ENCODE results near the gene NPAS3. TPM values are rescaled to one million over a fixed set of nuclear protein-coding genes. Genes with fewer than 3 reads are reported as not detected.

NPAS3 gene
- total and polyA plus RNA-seq, 8 donors, result 0.23 to 2.8 (median 1.4) TPM

DNA sequence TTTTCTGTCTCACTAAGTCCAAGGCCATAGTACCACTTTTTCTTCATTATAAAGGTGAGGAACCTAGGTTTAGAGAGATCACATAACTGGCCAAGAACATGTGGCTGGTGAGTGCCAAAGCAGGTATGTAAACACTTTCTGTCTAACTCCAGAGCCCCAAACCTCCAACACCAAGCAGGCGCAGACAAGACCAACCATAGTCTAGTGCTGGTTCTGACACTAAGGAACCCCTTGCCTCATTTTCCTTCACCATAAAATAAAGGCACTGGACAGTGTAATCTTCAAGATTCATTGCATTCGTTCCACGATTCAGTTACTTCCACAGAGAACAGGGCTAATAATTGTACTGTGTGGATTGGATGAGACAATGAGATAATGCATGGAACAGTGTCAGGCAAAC lies 71.0 kb downstream of the NPAS3 start:
- no peaks in the 10 kb centered on the region for H3K36me3 ChIP-seq
- TF ChIP-seq, protein P1, sequence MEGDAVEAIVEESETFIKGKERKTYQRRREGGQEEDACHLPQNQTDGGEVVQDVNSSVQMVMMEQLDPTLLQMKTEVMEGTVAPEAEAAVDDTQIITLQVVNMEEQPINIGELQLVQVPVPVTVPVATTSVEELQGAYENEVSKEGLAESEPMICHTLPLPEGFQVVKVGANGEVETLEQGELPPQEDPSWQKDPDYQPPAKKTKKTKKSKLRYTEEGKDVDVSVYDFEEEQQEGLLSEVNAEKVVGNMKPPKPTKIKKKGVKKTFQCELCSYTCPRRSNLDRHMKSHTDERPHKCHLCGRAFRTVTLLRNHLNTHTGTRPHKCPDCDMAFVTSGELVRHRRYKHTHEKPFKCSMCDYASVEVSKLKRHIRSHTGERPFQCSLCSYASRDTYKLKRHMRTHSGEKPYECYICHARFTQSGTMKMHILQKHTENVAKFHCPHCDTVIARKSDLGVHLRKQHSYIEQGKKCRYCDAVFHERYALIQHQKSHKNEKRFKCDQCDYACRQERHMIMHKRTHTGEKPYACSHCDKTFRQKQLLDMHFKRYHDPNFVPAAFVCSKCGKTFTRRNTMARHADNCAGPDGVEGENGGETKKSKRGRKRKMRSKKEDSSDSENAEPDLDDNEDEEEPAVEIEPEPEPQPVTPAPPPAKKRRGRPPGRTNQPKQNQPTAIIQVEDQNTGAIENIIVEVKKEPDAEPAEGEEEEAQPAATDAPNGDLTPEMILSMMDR (IDR thresholded peaks at IDR 0.05), result no peak
- FAIRE-seq (no peak), ATAC-seq (no peak), DNase-seq (no peak)
- intact Hi-C loops (cut with DNase I), result no loop called here
- no peaks in the 10 kb centered on the region for H3K9me3 ChIP-seq
- 88% methylated on average over 3 of the region's 3 CpGs for WGBS, 2 donors
- H3K27ac ChIP-seq, result no peak overlapping the region
- H3K4me3 ChIP-seq, result no peak overlapping the region
- no peaks in the 10 kb centered on the region for H3K27me3 ChIP-seq
- H3K4me1 ChIP-seq, result no peaks in the 10 kb centered on the region

DNA sequence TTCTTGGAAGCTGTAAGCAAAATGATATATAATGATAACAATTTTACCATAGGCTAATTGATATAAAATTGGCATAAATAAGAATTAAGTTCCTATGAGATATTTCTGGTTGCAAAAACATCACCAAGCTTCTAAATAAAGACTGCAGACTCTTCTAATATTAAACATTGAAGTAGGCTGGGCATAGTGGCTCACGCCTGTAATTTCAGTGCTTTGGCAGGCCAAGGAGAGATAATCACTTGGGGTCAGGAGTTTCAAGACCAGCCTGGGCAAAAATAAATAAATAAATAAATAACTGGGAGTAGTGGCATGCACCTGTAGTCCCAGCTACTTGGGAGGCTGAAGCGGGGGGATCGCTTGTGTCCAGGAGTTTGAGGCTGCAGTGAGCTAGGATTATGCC lies 71.8 kb downstream of the NPAS3 start:
- Histone ChIP-seq H3K27me3 (no peaks in the 10 kb centered on the region), H3K27ac (no peak overlapping the region), H3K36me3 (no peaks in the 10 kb centered on the region), H3K4me1 (no peaks in the 10 kb centered on the region), H3K9me3 (no peaks in the 10 kb centered on the region), H3K4me3 (no peak overlapping the region)
- ATAC-seq (no peak), FAIRE-seq (no peak), DNase-seq (no peak)
- 91% methylated on average over 3 of the region's 3 CpGs for WGBS, 2 donors
- TF ChIP-seq, protein P1 (IDR thresholded peaks at IDR 0.05), result no peak
- intact Hi-C loops (cut with DNase I), result no loop called here

DNA sequence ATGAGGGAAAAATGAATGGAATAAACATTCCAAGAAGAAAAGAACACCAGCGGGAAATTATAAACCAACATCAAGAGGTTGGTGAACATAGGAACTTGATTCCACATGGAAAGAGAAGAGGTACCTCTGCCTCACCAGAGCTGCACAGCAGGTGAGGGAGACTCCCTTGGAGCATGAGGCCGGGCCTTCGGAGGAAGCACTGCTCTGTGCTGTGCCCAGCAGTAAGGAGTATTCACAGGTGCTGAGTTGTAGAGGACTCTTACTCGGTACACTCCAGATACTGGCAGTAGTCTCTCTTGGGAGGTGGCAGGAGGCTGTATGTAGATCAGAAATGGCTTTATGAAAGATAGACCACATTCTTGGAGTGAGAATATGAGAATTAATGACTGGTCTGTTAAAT lies 76.0 kb downstream of the NPAS3 start:
- Histone ChIP-seq H3K27me3 (no peaks in the 10 kb centered on the region), H3K4me3 (no peak overlapping the region), H3K36me3 (no peaks in the 10 kb centered on the region), H3K9me3 (no peaks in the 10 kb centered on the region), H3K4me1 (no peaks in the 10 kb centered on the region), H3K27ac (no peak overlapping the region)
- TF ChIP-seq, protein P1 (IDR thresholded peaks at IDR 0.05), result no peak
- DNase-seq, result no peak
- FAIRE-seq, result no peak
- intact Hi-C loops (cut with DNase I), result no loop called here
- 90 to 91% methylated on average over 4 of the region's 4 CpGs for WGBS, 2 donors
- no peak for ATAC-seq

DNA sequence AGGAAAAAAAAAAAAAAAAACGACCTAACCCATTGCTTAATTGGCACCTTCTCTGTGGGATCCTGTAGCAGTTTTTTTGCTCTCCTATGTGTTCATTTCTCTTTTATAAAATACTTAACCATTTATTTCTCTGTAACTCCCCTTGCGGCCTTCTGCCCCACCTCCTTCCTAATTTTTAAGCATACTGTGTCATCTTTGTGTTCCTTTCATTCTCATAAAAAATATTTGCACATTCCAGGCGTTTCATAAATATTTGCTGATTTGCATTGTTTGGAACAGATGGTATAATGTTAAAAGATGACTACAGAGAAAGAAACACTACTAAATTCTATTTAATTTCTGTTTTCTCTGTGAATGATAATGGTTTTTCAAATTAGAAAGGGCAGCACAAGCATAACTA lies 77.9 kb downstream of the NPAS3 start:
- FAIRE-seq (no peak), ATAC-seq (no peak), DNase-seq (no peak)
- Histone ChIP-seq H3K4me3 (no peak overlapping the region), H3K4me1 (no peaks in the 10 kb centered on the region), H3K27me3 (no peaks in the 10 kb centered on the region), H3K36me3 (no peaks in the 10 kb centered on the region), H3K9me3 (no peaks in the 10 kb centered on the region), H3K27ac (no peak overlapping the region)
- 48 to 51% methylated on average over 3 of the region's 3 CpGs for WGBS, 2 donors
- TF ChIP-seq, protein P1 (IDR thresholded peaks at IDR 0.05), result no peak
- intact Hi-C loops (cut with DNase I), result no loop called here

DNA sequence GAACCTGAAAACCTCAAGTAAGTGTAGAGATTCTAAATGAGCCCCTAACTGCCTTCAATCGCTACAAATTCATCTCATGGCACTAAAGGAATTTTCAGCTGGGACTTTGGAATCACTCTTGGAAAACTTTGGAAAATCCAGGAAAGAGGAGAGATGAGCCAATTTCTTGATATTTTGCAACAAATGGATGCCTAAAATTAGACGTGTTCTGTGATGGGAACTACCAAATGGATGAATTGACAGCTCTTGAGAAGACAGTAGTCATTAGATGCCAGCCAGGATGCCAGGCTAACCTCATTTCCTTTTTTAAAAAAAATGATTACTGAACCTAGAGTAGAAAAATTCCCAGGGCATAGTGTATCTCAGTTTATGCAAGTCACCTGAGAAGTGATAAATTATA lies 78.3 kb downstream of the NPAS3 start:
- ATAC-seq (no peak), DNase-seq (no peak), FAIRE-seq (no peak)
- TF ChIP-seq, protein P1 (IDR thresholded peaks at IDR 0.05), result no peak
- intact Hi-C loops (cut with DNase I), result no loop called here
- Histone ChIP-seq H3K4me1 (no peaks in the 10 kb centered on the region), H3K9me3 (no peaks in the 10 kb centered on the region), H3K36me3 (no peaks in the 10 kb centered on the region), H3K27me3 (no peaks in the 10 kb centered on the region), H3K4me3 (no peak overlapping the region), H3K27ac (no peak overlapping the region)
- WGBS, 2 donors, result 70 to 78% methylated on average over 2 of the region's 2 CpGs

All from pancreas (tissue), 10 donors.